DOHH2 (cell line): ENCODE measurements around the gene YIF1B.

Experiments used
- CTCF ChIP-seq: fragments of 200-600 bp; sonication (generic); IDR thresholded peaks from one replicate; pipeline ENCODE4 v1.5.1; 2014; ENCODE audit warnings: antibody characterized with exemption, mild to moderate bottlenecking, low read depth, low read length; ENCODE audit not compliant: poor library complexity, severe bottlenecking
- EZH2phosphoT487 ChIP-seq: fragments of 200-600 bp; sonication (generic); IDR thresholded peaks from 2 replicates; pipeline ENCODE4 v1.6.1; 2017; ENCODE audit warnings: borderline replicate concordance, mild to moderate bottlenecking, antibody characterized with exemption, low read length, moderate library complexity, mixed read lengths

- TF ChIP-seq CTCF (no peak), EZH2phosphoT487 (no peak)
Measured at GRCh38 chr19:38310279-38310670, 5.5 kb downstream of the YIF1B start.
